ENCODE results near the gene PLA2G4E.

DNA sequence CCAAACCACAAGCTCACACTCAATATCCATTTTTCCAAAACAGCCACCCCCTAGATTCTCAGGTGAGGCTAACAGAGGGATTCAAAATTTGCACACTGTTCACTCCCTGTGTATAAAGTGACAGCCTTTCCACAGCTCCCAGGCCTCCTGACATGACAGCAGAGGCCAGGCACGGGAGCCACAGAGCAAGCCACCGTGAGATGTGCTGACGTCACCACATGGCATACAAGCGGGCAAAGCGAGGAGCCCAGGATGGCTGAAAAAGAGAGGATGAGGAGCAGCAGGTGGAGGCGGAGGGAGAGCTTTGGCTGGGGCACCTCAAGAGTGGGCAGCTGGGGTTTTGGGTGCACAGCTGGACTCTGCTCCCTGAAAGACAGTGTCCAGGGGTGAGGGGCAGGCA, 75.6 kb downstream of the PLA2G4E start:
- TF ChIP-seq, protein P1, sequence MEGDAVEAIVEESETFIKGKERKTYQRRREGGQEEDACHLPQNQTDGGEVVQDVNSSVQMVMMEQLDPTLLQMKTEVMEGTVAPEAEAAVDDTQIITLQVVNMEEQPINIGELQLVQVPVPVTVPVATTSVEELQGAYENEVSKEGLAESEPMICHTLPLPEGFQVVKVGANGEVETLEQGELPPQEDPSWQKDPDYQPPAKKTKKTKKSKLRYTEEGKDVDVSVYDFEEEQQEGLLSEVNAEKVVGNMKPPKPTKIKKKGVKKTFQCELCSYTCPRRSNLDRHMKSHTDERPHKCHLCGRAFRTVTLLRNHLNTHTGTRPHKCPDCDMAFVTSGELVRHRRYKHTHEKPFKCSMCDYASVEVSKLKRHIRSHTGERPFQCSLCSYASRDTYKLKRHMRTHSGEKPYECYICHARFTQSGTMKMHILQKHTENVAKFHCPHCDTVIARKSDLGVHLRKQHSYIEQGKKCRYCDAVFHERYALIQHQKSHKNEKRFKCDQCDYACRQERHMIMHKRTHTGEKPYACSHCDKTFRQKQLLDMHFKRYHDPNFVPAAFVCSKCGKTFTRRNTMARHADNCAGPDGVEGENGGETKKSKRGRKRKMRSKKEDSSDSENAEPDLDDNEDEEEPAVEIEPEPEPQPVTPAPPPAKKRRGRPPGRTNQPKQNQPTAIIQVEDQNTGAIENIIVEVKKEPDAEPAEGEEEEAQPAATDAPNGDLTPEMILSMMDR (IDR thresholded peaks at IDR 0.05): no peak
- TF ChIP-seq POLR2AphosphoS5 (IDR thresholded peaks at IDR 0.05): no peak

Measured in esophagus muscularis mucosa (tissue), 3 donors.